Smooth muscle cell of the pulmonary artery (primary cell): ENCODE data around the gene KLF13. TPM values are rescaled to one million over a fixed set of nuclear protein-coding genes. Genes with fewer than 3 reads are reported as not detected.

Source experiments
- total RNA-seq: library from RNA; depleted of rRNA; stranded (reverse); fragments of >200 nt; gene quantifications from 2 replicates; pipeline ENCODE4 v1.2.3, GENCODE V29; 2014

KLF13 gene
- total RNA-seq, result 33.0 and 41.2 TPM in 2 replicates

GRCh38 chr15:31326156-31326874 lies at the start of gene KLF13:
Gene KLF13 (plus strand): TSS chr15:31326835. CDS start chr15:31327213, 378 bp downstream.

Other genes with a start within 250 kb of the KLF13 start
- gene TRPM1, start 225.1 kb upstream of the KLF13 start, total RNA-seq, result not detected in 2 replicates